ENCODE results near the gene RTP3.

Gene RTP3

DNA sequence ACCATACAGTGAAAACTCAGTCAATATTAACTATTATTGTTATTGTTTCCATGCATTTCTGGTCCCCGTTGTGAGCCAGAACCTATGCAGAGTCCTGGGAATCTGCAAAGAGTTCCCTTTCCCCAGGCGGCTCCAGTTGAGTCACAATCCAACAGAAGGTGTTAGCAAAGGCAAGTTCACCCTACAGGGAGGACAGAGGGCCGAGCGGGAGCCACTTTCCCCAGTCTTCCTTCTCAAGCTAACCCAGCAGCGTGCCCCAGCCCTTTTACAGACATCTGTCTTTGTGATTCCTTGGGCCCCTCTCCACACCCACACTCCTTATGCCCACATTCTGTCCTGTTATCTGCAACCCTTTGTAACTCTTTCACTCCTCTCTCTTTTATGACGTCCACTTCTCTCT lies 20.0 kb upstream of the RTP3 start:
- H3K36me3 ChIP-seq (ENCODE audit: insufficient read depth), result no peaks in the 10 kb centered on the region
- H3K9ac ChIP-seq, result no peak overlapping the region
- no peaks in the 10 kb centered on the region for H3K4me1 ChIP-seq (ENCODE audit: low read depth, poor library complexity, severe bottlenecking)
- H3K27me3 ChIP-seq (ENCODE audit: insufficient read depth, low read depth), result no peaks in the 10 kb centered on the region
- H3K4me3 ChIP-seq (IDR thresholded peaks at IDR 0.05; ENCODE audit: insufficient read depth, low read depth, low read length), result no peak overlapping the region
- no peaks in the 10 kb centered on the region for H3K79me2 ChIP-seq (ENCODE audit: insufficient read depth, low read depth)
- H3K27ac ChIP-seq, result no peak overlapping the region
- TF ChIP-seq, protein P1, sequence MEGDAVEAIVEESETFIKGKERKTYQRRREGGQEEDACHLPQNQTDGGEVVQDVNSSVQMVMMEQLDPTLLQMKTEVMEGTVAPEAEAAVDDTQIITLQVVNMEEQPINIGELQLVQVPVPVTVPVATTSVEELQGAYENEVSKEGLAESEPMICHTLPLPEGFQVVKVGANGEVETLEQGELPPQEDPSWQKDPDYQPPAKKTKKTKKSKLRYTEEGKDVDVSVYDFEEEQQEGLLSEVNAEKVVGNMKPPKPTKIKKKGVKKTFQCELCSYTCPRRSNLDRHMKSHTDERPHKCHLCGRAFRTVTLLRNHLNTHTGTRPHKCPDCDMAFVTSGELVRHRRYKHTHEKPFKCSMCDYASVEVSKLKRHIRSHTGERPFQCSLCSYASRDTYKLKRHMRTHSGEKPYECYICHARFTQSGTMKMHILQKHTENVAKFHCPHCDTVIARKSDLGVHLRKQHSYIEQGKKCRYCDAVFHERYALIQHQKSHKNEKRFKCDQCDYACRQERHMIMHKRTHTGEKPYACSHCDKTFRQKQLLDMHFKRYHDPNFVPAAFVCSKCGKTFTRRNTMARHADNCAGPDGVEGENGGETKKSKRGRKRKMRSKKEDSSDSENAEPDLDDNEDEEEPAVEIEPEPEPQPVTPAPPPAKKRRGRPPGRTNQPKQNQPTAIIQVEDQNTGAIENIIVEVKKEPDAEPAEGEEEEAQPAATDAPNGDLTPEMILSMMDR (conservative IDR thresholded peaks at IDR 0.05; ENCODE audit: low read depth, low read length), result no peak
- no peak overlapping the region for H3K4me2 ChIP-seq
- no peak overlapping the region for H2AFZ ChIP-seq (ENCODE audit: low read depth)
- H4K20me1 ChIP-seq (ENCODE audit: insufficient read depth), result no peaks in the 10 kb centered on the region

DNA sequence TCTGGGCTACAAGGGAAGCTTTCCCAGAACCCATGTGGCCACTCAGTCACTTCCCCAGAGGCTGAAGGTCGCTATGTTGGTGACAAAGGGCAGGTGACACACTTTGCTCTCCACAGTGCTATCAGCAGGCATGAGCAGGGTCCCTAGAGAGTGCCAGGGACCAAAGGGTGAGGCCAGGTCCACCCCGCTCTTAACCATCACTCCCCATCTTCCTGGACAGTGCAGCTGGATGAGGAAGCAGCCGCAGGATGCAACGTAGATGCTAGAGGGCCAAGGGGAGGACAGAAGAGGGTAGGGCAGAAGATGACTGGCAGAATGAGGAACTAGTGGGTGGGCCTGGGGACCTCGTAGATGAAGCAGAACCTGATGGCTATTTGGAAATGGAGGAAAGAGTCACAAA lies 19.4 kb upstream of the RTP3 start:
- Histone ChIP-seq H3K27me3 (ENCODE audit: insufficient read depth, low read depth) (no peaks in the 10 kb centered on the region), H3K79me2 (ENCODE audit: insufficient read depth, low read depth) (no peaks in the 10 kb centered on the region), H3K4me3 (IDR thresholded peaks at IDR 0.05; ENCODE audit: insufficient read depth, low read depth, low read length) (no peak overlapping the region), H3K27ac (no peak overlapping the region), H3K4me2 (no peak overlapping the region), H3K9ac (no peak overlapping the region), H3K4me1 (ENCODE audit: low read depth, poor library complexity, severe bottlenecking) (no peaks in the 10 kb centered on the region), H2AFZ (ENCODE audit: low read depth) (no peak overlapping the region), H4K20me1 (ENCODE audit: insufficient read depth) (no peaks in the 10 kb centered on the region), H3K36me3 (ENCODE audit: insufficient read depth) (no peaks in the 10 kb centered on the region)
- TF ChIP-seq, protein P1 (conservative IDR thresholded peaks at IDR 0.05; ENCODE audit: low read depth, low read length), result no peak

- Histone ChIP-seq H4K20me1 (ENCODE audit: insufficient read depth) (no peaks in the 10 kb centered on the region), H3K4me1 (ENCODE audit: low read depth, poor library complexity, severe bottlenecking) (no peaks in the 10 kb centered on the region), H3K9ac (no peak overlapping the region), H2AFZ (ENCODE audit: low read depth) (no peak overlapping the region), H3K36me3 (ENCODE audit: insufficient read depth) (no peaks in the 10 kb centered on the region), H3K27me3 (ENCODE audit: insufficient read depth, low read depth) (no peaks in the 10 kb centered on the region), H3K79me2 (ENCODE audit: insufficient read depth, low read depth) (no peaks in the 10 kb centered on the region), H3K4me2 (no peak overlapping the region), H3K4me3 (IDR thresholded peaks at IDR 0.05; ENCODE audit: insufficient read depth, low read depth, low read length) (no peak overlapping the region), H3K27ac (no peak overlapping the region)
- TF ChIP-seq, protein P1 (conservative IDR thresholded peaks at IDR 0.05; ENCODE audit: low read depth, low read length), result no peak
Measured at GRCh38 chr3:46479021-46479420, 18.8 kb upstream of the RTP3 start.

- no peaks in the 10 kb centered on the region for H3K27me3 ChIP-seq (ENCODE audit: insufficient read depth, low read depth)
- no peaks in the 10 kb centered on the region for H4K20me1 ChIP-seq (ENCODE audit: insufficient read depth)
- no peak overlapping the region for H3K9ac ChIP-seq
- H3K27ac ChIP-seq, result no peak overlapping the region
- no peak overlapping the region for H3K4me2 ChIP-seq
- no peak overlapping the region for H2AFZ ChIP-seq (ENCODE audit: low read depth)
- no peaks in the 10 kb centered on the region for H3K4me1 ChIP-seq (ENCODE audit: low read depth, poor library complexity, severe bottlenecking)
- no peaks in the 10 kb centered on the region for H3K79me2 ChIP-seq (ENCODE audit: insufficient read depth, low read depth)
- TF ChIP-seq, protein P1 (conservative IDR thresholded peaks at IDR 0.05; ENCODE audit: low read depth, low read length), result no peak
- H3K4me3 ChIP-seq (IDR thresholded peaks at IDR 0.05; ENCODE audit: insufficient read depth, low read depth, low read length), result no peak overlapping the region
- H3K36me3 ChIP-seq (ENCODE audit: insufficient read depth), result no peaks in the 10 kb centered on the region
Measured at GRCh38 chr3:46479696-46480095, 18.1 kb upstream of the RTP3 start.

Data from KMS-11 (cell line).